GM18873 (cell line): ENCODE results near the gene CTBP2.

Source experiments
- ATAC-seq: cut with Tn5 transposase; IDR thresholded peaks from one replicate; pipeline ENCODE4 v1.9.1; 2021; ENCODE audit warnings: mild to moderate bottlenecking, moderate library complexity, moderate number of reproducible peaks; ENCODE audit not compliant: unreplicated experiment, low FRiP score

The CTBP2 gene

GRCh38 chr10:125159932-125160855 lies at the start of gene CTBP2:
TSS of gene CTBP2 (minus strand) at chr10:125160563.
- ATAC-seq, result no peak

DNA sequence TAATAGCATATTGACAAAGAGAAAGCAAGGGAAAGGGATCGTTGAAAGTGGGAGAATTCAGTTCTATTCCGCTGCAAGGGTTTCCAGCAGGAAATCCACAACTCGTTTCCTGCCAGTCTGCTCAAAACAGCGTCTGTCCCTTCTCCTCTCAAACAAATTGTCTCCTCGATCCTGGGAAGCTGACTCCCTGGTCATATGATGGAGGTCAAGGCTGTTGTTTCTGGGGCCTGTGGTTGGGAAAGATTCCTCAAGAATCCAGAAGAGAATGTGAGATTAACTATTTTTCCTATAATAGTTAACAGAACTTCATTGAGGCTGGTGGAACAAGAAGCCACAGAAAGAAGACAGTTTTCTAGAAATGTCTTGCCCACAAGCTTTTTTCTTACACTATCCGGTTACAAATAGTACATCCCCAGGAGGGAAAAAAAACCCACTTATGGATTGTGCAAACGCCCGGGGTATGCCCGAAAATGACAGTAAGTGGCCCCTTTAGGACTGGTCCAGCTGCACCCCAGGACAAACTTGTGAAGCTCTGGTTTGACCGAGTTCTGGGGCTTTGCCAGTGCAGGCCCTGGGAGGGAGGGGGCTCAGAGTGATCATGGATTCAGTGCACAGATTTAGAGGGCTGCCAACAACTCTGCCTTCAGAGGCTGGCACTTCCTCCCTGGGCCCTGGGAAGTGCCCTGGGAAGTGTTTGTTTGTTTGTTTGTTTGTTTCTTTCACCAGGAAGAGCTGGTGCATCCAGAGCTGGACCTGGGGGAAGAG lies 49.4 kb upstream of the CTBP2 start:
- no peak for ATAC-seq

GRCh38 chr10:125208854-125209565 lies 48.6 kb upstream of the CTBP2 start:
- ATAC-seq, result no peak

- ATAC-seq, result no peak
Observed at GRCh38 chr10:125206623-125207022, 46.3 kb upstream of the CTBP2 start.

- no peak for ATAC-seq
Observed at GRCh38 chr10:125205431-125205830, 45.1 kb upstream of the CTBP2 start.

- ATAC-seq, result no peak
Observed at GRCh38 chr10:125204400-125204799, 44.0 kb upstream of the CTBP2 start.

DNA sequence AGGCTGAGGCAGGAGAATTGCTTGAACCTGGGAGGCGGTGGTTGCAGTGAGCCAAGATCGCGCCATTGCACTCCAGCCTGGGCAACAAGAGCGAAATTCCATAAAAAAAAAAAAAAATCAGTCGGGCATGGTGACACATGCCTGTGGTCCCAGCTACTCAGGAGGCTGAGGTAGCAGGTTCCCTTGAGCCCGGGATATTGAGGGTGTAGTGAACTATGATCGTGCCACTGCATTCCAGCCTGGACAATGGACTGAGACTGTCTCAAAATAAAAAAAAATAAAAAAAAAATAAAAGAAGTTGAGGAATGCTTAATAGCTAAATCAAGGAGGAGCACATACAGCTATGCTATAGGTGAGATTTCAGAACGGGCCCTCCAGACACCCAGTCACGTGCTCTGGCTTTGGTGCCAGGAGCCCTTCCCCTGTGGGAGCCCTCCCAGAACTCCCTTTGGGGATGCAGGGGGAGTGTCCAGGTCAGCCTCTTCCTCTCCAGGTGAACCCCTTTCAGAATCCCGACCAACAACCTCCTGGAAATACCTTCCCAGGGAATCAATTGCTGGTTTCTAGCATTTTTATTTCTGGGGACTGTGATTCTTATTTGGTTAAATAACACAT lies 42.9 kb upstream of the CTBP2 start:
- ATAC-seq, result no peak

GRCh38 chr10:125201791-125202622 lies 41.6 kb upstream of the CTBP2 start:
- ATAC-seq, result no peak

DNA sequence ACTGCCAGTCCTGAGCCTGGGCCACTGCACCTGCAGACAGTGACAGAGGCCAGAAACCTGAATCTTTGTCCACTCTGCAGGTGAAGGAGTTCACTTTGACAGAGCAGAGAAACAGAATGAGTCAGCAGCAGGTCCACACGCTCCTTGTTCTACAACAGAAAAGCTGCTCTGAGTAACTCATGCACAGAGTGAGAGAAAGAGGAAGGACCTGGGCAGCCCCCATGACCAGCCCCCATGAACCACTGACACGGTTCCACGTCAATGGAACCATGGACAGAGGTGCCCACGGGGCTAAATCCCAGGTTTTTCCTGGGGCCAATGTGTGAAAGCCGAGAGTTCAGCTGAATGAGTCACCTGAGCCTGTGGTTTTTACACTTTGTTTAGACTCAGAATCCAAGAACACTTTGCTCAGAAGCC lies 40.8 kb upstream of the CTBP2 start:
- peak; percentile 85 for ATAC-seq

- ATAC-seq, result no peak
Observed at GRCh38 chr10:125200396-125200795, 40.0 kb upstream of the CTBP2 start.

- ATAC-seq, result no peak
Observed at GRCh38 chr10:125199270-125199669, 38.9 kb upstream of the CTBP2 start.

DNA sequence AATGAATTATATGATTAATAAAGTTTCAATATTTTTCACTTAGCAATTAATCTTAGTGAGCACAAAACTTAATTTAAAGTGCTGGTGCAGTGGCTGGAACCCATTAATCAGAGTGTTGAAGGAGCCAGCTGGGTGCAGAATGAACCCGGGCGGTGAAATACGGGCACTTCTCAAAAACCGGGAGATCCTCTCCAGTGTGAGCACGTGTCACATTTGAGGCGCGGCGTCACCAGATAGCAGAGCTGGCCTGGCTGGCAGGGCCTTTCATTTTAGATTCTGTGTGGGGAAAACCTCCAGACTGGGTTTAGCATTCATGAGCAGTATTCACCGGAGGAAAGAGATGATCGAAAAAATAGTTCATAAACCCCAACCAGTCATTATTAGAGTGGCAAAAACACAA lies 34.5 kb upstream of the CTBP2 start:
- ATAC-seq, result no peak

- ATAC-seq, result no peak
Observed at GRCh38 chr10:125193306-125193877, 33.0 kb upstream of the CTBP2 start.

- no peak for ATAC-seq
Observed at GRCh38 chr10:125192620-125193019, 32.3 kb upstream of the CTBP2 start.

DNA sequence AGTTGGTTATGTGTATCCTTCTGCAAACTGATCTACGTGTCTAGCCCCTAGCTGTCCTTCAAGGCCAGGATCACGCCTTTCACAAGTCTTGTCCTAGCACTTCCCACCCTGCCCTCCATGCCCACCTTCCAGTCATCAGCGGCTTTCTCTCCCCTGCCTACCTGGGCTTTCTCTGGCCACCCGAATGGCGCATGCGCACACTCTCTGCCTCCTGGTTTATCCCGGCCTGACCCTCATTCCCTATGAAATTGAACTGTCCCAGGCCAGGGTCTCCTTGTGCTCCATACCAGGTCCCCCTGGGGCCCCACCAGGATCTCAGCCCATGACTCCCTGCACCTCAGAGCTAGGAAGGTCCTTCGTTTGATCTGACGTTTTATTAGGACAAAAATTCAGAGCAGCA lies 31.6 kb upstream of the CTBP2 start:
- ATAC-seq, result no peak

DNA sequence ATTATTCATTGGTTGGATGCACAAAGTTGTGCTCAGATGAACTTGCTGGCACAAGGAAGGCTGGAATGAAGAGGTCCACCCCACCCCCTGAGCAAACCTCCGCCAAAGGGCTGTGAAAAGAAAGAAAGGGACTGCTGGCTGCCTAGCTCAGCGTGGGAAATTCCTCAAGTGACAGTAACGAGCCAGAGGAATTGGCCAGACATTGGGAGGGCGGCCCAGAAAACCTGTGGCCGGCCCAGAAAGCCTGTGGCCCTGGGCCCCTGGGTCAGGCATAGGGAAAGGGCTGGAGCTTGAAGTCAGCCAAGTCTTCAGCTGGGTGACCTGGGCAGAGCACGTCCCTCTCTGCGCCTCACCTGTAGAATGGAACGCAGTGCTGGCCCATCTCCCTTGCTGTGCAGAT lies 30.6 kb upstream of the CTBP2 start:
- no peak for ATAC-seq

DNA sequence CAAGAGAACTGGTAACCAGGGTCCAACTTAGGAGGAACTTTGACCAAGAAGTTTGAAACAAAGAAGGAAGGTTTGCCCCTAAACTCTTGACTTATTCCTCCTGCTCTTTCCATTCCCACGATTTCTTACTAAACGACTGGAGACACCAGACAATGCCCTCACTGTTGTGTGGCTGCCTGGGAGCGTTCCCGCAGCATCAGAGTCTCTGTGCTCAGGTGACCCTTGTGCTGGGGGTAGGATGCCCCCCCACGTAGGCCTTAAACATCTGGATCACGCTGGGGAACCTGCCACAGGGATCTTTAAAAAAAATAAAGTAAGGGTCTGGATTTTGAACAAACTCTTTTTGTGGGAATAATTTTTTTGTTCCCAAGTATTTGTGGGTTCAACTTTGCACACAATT lies 30.1 kb upstream of the CTBP2 start:
- no peak for ATAC-seq

DNA sequence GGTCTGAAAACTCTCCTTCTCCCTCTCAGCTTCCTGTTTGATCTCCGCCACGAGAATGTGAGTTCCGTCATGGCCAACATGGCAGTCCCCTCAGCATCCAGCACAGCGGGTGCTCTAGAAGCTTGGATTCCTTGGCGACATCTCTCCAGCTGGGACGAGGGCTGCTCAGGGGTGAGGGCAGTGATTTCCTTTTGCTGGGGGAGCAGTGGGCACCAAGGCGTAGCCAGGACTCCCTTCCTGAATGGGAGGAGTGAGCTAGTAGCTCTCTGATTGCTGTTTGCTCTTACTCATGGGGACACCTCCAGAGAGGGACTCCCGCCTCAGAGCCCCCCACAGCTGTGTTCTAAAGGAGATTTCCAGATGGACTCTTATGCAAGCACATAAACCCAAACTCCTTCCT lies 28.8 kb upstream of the CTBP2 start:
- no peak for ATAC-seq
